C1 segment of cervical spinal cord (tissue), 14 donors: ENCODE results near the gene SGF29.
"Not testable (repeated sequence)": the region's sequence is repeated elsewhere in the genome, so short reads cannot be mapped to it uniquely, and the experiment has no call there.

ENCODE experiments used
- DNase-seq, 14 donors: peaks; one replicate each; lab custom pipeline; 2025; lab: John Stamatoyannopoulos, UW

The SGF29 gene

GRCh38 chr16:28609631-28610594 is 56.2 kb downstream of the SGF29 start, which contains the start of gene SULT1A1:
Gene SULT1A1 (minus strand): TSS chr16:28610044. CDS start chr16:28608855, 1,189 bp downstream.
- DNase-seq: peak in 1 of 14 donors; percentile 44

DNA sequence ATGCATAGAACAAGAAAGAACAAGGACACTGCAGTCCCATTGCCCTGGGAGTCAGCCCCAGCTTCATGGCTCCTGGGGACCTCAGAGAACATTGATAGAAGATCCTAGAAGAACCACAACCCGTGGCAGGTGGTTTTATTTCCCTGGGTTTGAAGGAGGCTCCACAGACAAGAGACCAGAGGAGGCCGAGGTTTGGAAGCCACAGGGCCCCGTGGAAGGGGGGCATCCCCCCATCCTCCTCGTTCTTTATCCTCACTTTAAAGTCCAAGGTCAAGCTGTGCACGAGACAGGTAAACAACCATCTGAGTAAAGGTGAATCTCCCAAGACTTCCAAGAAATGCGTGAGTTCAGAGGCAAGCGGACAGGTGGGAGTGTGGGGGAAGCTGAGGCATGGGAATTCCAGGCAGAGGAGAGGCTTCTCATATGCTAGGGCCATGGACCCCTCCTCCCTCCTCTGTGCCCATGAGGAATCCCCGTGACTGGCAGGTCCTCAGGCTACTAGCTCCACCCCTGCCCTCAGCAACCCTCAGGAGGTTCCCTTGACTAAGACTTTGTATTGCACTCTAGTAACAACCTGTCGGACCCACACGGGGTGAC is 57.0 kb downstream of the SGF29 start:
- DNase-seq: no peak

DNA sequence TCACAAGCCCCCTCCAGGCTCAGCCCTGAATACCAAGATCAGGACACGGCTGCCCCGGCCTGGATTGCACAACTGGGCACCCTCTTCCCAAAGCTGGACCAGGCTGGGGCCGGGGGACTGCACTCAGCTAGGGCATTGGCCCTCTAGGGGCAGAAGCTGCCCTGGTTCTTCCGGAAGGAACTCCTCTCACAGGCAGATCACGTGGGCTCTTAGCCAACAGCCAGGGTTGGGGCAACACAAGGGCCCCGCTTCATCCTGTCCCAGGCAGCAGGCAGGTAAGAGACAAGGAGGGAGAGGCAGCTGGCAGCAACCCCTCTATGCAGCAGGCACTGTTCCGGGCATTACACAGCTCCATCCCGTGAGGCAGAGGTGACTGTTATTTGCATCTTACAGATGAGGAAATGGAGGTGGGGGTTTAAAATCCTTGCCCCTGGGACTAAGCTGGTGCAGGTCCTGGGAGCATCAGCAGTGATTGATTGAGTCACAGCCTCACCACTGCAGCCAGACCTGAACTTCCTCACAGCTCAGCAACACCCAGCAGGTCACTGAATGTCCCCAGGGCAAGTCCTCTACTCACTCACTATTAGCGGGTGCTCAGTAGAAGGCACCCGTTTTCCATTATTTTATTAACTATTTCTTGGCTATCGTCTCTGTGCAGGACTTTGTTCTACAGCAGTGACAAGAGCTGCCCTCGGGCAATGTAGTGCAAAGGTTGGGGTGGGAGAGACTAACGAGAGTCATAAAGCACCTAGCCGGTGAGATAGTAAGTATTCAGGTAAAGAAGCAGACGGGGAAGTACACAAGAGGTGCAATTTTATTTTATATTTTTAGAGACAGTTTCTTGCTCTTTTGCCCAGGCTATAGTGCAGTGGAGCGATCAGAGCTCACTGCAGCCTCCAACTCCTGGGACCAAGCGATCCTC is 58.9 kb downstream of the SGF29 start:
- DNase-seq: not testable (repeated sequence)

GRCh38 chr16:28613912-28614311 is 60.2 kb downstream of the SGF29 start:
- not testable (repeated sequence) for DNase-seq

DNA sequence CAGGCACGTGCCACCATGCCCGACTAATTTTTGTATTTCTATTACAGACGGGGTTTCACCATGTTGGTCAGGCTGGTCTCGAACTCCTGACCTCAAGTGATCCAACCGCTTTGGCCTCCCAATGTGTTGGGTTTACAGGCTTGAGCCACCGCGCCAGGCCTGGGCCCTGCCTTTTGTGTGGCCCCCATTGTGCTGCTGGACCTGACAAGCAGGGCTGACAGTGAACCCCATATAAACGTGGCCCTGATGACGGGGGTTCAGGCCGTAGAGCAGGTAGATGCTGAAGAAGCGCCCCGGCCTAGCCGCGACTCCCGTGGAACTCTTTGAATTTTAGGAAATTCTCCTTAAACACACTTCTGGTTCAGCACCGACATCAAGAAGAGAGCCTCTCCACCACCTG is 60.8 kb downstream of the SGF29 start:
- DNase-seq: not testable (repeated sequence)

- peak in 2 of 14 donors; percentile 27 to 59 for DNase-seq
These were observed 61.9 kb downstream of the SGF29 start for GRCh38 chr16:28615486-28616223.

GRCh38 chr16:28616224-28616577 is 62.5 kb downstream of the SGF29 start:
- DNase-seq: not testable (repeated sequence)

DNA sequence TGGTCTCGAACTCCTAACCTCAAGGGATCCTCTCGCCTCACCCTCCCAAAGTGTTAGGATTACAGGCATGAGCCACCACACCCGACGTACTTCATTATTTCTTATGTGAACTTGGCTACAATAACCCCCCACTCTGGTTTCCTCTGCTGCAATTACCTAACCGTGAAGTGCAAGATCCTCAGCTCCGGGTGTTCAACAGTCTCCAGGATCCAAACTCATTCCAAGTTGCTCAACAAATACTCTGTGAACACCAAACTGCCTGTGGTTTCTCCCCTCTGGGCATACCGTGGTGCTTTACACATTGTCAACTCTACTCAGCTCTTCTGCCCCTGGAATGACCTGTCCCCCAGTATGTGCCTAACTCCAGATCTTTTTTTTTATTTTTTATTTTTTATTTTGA is 62.9 kb downstream of the SGF29 start:
- no peak for DNase-seq

- no peak for DNase-seq
These were observed 64.2 kb downstream of the SGF29 start for GRCh38 chr16:28617874-28618273.

GRCh38 chr16:28620316-28620715 is 66.6 kb downstream of the SGF29 start:
- DNase-seq: not testable (repeated sequence)

GRCh38 chr16:28621481-28622155 is 67.9 kb downstream of the SGF29 start:
- DNase-seq: no peak

- not testable (repeated sequence) for DNase-seq
These were observed 68.9 kb downstream of the SGF29 start for GRCh38 chr16:28622532-28623171.

- DNase-seq: peak in 2 of 14 donors; percentile 17 to 67
These were observed 69.5 kb downstream of the SGF29 start for GRCh38 chr16:28623172-28623711.

GRCh38 chr16:28630905-28631304 is 77.2 kb downstream of the SGF29 start:
- DNase-seq: not testable (repeated sequence)

- not testable (repeated sequence) for DNase-seq
These were observed 82.5 kb downstream of the SGF29 start for GRCh38 chr16:28636093-28636823.

- DNase-seq: not testable (repeated sequence)
These were observed 84.0 kb downstream of the SGF29 start, which contains the start of gene NPIPB8 for GRCh38 chr16:28637765-28638164. Gene NPIPB8 (plus strand): TSS chr16:28638065. CDS start chr16:28638361, 296 bp downstream.

GRCh38 chr16:28638359-28638758 is 84.6 kb downstream of the SGF29 start:
- not testable (repeated sequence) for DNase-seq

GRCh38 chr16:28639959-28640358 is 86.2 kb downstream of the SGF29 start:
- not testable (repeated sequence) for DNase-seq
